Muscle layer of duodenum (tissue), 2 donors: ENCODE results near the gene PPP3CA.

Source experiments
- H3K27ac ChIP-seq: one replicate; pipeline ENCODE4 v1.7.0; 2013; ENCODE audit warnings: mild to moderate bottlenecking, low read length
- H3K27me3 ChIP-seq: one replicate; pipeline ENCODE4 v1.7.0; 2013; ENCODE audit warnings: low read depth, mild to moderate bottlenecking, control low read depth, low read length
- H3K36me3 ChIP-seq, 2 donors: one replicate each; pipeline ENCODE4 v1.7.0; 2013; ENCODE audit warnings: low read length in 2 of 2, control low read depth in 1 of 2, mild to moderate bottlenecking in 1 of 2; ENCODE audit not compliant: insufficient read depth in 2 of 2, control insufficient read depth in 1 of 2
- H3K4me1 ChIP-seq, 2 donors: one replicate each; pipeline ENCODE4 v1.7.0; 2013; ENCODE audit warnings: low read length in 2 of 2, mild to moderate bottlenecking in 2 of 2, control low read depth in 1 of 2, moderate library complexity in 1 of 2; ENCODE audit not compliant: insufficient read depth in 2 of 2, control insufficient read depth in 1 of 2
- H3K4me3 ChIP-seq, 2 donors: one replicate each; pipeline ENCODE4 v1.7.0; 2013; ENCODE audit warnings: low read length in 2 of 2, low read depth in 1 of 2, mild to moderate bottlenecking in 1 of 2
- H3K9me3 ChIP-seq, 2 donors: one replicate each; pipeline ENCODE4 v1.7.0; 2013; ENCODE audit warnings: low read length in 2 of 2, control low read depth in 1 of 2, mild to moderate bottlenecking in 1 of 2; ENCODE audit not compliant: control insufficient read depth in 1 of 2
- donor health status: healthy.

PPP3CA gene

DNA sequence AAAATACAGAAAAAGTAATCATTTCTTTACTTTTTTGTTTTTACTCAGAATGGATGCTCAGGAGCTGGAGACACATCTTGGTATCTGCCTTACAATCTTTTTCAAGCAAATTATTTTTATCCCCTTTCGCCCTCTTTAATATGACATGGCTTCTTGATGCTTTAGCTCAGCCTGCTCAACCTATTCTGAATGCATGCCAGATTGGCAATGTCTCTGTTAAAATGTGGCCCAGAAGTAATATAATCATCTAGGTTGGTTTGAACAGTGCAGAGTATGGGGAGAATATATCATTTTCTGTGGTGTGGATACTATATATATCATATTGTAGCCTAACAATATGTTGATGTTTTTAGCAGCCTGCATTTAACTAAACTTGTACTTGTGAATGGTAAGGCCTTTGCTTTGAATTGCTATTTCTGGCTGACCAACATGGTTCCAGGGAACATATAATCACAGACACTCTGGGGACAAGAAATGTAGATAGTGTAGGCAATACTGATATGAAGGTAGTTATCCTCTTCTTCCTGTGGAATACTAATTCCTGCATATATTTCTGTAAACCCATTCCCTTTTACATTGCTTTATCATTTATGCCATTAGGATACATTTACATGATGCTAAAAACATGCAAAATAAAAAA lies 282.7 kb downstream of the PPP3CA start:
- Histone ChIP-seq H3K27me3 (no peaks in the 10 kb centered on the region), H3K9me3 (no peaks in the 10 kb centered on the region), H3K27ac (no peak overlapping the region)

DNA sequence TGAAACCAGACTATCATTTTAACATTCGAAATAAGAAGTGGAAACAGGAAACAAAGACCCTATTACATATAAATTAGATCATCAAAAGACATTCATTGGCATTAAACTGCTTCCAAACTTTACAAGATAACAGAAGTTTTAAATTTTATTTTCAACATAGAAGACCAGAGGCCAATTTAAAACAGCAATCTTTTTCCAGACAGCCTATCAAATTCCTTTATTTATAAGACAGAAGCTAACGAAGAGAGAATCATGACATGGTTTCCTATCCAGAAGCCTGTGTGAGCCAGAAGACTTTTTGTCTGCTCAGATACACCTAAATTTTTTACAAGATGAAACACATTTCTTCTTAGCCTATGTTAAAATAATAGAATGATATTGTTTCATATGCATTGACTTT lies 291.9 kb downstream of the PPP3CA start:
- no peaks in the 10 kb centered on the region for H3K4me1 ChIP-seq
- no peak overlapping the region for H3K27ac ChIP-seq
- no peaks in the 10 kb centered on the region for H3K36me3 ChIP-seq
- no peaks in the 10 kb centered on the region for H3K27me3 ChIP-seq
- H3K4me3 ChIP-seq: no peak overlapping the region
- no peaks in the 10 kb centered on the region for H3K9me3 ChIP-seq

More for the DNA sequence above, 282.7 kb downstream of the PPP3CA start:
- no peaks in the 10 kb centered on the region for H3K4me1 ChIP-seq
- H3K4me3 ChIP-seq: no peak overlapping the region
- no peaks in the 10 kb centered on the region for H3K36me3 ChIP-seq

DNA sequence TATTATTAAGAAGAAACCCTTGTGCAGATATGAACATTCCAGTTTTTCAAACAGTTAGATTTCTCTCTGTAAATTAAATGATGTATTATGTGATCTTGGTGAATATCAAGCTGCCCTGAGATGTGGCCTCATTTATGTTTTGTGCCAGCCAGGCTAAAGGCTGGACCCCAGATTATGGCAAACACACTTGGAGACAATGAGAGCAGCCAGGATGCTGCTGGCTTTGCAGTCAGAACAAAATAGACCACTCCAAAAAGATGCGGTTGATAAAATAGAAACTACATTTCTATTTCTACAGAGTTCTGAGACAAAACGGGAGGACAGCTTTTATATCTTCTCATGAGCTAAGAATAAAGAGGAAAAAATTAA lies 296.5 kb downstream of the PPP3CA start:
- H3K36me3 ChIP-seq: no peaks in the 10 kb centered on the region
- no peaks in the 10 kb centered on the region for H3K27me3 ChIP-seq
- H3K9me3 ChIP-seq: no peaks in the 10 kb centered on the region
- H3K4me1 ChIP-seq: no peaks in the 10 kb centered on the region
- H3K4me3 ChIP-seq: no peak overlapping the region
- no peak overlapping the region for H3K27ac ChIP-seq

DNA sequence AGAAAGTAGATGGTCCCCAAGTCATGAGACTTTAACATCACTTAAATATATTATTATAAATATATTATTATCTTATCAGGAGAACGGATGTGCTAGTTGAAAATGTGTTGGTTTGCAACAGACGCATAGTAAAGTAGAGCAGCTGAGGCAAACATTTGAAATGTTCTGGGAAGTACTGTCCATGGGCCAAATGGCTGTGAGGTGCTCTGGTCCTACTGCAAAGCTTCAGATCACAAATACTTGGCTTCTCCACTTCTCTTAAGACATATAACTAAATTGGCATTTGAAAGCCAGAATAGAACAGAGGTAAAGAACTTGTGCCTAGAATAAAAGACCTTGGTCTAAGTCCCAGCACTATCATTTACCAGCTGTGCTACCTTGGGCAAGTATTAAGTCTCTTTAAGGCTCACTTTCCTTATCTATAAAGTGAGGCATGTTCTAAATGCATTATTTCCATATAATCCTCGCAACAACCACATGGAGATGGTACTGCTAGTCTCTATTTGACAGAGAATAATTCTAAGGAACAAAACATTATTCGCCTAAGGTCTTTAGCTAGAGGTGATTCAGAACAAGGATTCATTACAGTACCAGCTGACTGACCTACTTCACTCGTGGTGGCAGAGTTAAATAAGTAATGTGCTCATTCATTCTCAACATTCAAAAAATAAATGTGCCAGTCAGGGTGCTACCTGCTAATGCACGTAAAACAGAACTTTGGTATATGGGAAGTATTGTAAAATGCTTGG lies 297.1 kb downstream of the PPP3CA start:
- Histone ChIP-seq H3K9me3 (no peaks in the 10 kb centered on the region), H3K27me3 (no peaks in the 10 kb centered on the region), H3K36me3 (no peaks in the 10 kb centered on the region), H3K4me1 (no peaks in the 10 kb centered on the region), H3K4me3 (no peak overlapping the region), H3K27ac (no peak overlapping the region)

GRCh38 chr4:101049549-101050001 lies 297.8 kb downstream of the PPP3CA start:
- H3K27ac ChIP-seq: no peak overlapping the region
- H3K27me3 ChIP-seq: no peaks in the 10 kb centered on the region
- no peaks in the 10 kb centered on the region for H3K9me3 ChIP-seq
- H3K36me3 ChIP-seq: peaks cover 0 to 3% of the 10 kb centered on the region in 2 donors
- H3K4me1 ChIP-seq: no peaks in the 10 kb centered on the region
- no peak overlapping the region for H3K4me3 ChIP-seq

GRCh38 chr4:101044766-101045165 lies 302.6 kb downstream of the PPP3CA start:
- no peaks in the 10 kb centered on the region for H3K9me3 ChIP-seq
- peaks cover 0 to 3% of the 10 kb centered on the region in 2 donors for H3K36me3 ChIP-seq
- H3K4me1 ChIP-seq: peaks cover 0 to 5% of the 10 kb centered on the region in 2 donors
- no peak overlapping the region for H3K27ac ChIP-seq
- no peaks in the 10 kb centered on the region for H3K27me3 ChIP-seq
- no peak overlapping the region for H3K4me3 ChIP-seq

GRCh38 chr4:101042847-101043246 lies 304.5 kb downstream of the PPP3CA start:
- H3K27me3 ChIP-seq: no peaks in the 10 kb centered on the region
- no peak overlapping the region for H3K4me3 ChIP-seq
- H3K9me3 ChIP-seq: no peaks in the 10 kb centered on the region
- H3K27ac ChIP-seq: no peak overlapping the region
- H3K4me1 ChIP-seq: peaks cover 0 to 5% of the 10 kb centered on the region in 2 donors
- peaks cover 3 to 6% of the 10 kb centered on the region in 2 donors for H3K36me3 ChIP-seq

DNA sequence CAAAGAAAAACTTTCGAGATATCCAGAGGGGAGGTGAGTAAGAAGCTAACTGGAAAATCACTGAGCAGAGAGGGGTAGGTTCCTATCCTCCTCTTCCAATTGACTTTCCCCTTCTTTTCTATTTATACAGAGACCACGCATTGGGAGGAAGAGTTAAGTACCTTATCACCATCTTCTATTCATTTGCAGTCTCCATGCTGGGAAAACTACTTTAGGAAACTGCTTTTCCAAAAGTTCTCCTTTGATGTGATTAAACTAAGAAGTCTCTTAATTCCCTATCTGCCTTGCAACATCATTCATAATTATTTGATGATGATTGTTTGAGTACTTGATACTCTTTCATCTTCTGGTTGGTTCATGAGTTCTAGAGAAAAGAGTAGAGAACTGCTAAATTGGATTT lies 306.6 kb downstream of the PPP3CA start:
- Histone ChIP-seq H3K4me1 (peaks cover 0 to 5% of the 10 kb centered on the region in 2 donors), H3K27ac (no peak overlapping the region), H3K36me3 (peaks cover 3 to 6% of the 10 kb centered on the region in 2 donors), H3K4me3 (no peak overlapping the region), H3K27me3 (no peaks in the 10 kb centered on the region), H3K9me3 (no peaks in the 10 kb centered on the region)

GRCh38 chr4:101039367-101039766 lies 308.0 kb downstream of the PPP3CA start:
- Histone ChIP-seq H3K9me3 (no peaks in the 10 kb centered on the region), H3K4me1 (peaks cover 0 to 5% of the 10 kb centered on the region in 2 donors), H3K27me3 (no peaks in the 10 kb centered on the region), H3K4me3 (no peak overlapping the region), H3K36me3 (peaks cover 0 to 6% of the 10 kb centered on the region in 2 donors), H3K27ac (no peak overlapping the region)

DNA sequence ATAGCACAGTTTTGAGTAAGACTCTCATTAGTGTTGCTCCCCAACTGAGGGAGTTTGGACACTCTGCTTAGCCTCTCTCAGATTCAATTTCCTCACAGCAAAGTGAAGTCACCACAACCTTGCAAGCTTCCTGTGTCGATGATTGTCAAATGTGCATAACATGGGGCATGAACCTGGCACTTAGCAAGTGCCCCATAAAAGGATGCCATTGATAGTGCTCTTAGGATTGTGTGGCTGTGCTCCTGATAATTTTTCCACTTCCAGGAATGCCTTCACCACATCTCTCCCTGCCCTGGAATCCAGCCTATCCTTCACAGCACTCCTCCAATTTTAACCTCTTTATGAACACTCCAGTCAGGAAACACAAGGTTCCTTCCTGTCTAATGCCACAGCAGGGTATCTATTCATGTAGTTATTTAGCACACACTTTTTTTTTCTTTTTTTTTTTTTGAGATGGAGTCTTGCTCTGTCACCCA lies 309.4 kb downstream of the PPP3CA start:
- H3K27me3 ChIP-seq: no peaks in the 10 kb centered on the region
- H3K36me3 ChIP-seq: peaks cover 0 to 6% of the 10 kb centered on the region in 2 donors
- peaks cover 0 to 2% of the 10 kb centered on the region in 2 donors for H3K4me1 ChIP-seq
- H3K9me3 ChIP-seq: no peaks in the 10 kb centered on the region
- H3K4me3 ChIP-seq: no peak overlapping the region
- no peak overlapping the region for H3K27ac ChIP-seq

DNA sequence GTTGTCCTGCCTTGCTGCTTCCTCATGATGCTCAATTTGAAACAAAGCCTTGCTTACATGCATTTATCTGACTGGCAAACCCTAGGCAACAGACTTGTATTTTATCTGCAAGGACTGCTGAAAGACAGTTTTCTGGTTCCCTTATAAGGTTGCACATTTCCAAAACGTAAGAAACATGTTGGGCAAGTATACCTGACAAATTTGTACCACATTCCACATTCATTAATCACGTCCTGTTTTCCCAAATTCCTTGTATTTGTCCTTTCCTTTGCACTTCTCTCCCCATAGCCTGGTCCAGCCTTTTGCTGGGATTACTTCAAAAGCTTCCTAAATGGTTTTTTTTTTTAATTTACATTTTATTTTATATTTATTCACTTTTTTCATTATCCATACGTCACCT lies 310.1 kb downstream of the PPP3CA start:
- Histone ChIP-seq H3K4me1 (no peaks in the 10 kb centered on the region), H3K27ac (no peak overlapping the region), H3K9me3 (no peaks in the 10 kb centered on the region), H3K27me3 (no peaks in the 10 kb centered on the region), H3K36me3 (peaks cover 0 to 6% of the 10 kb centered on the region in 2 donors), H3K4me3 (no peak overlapping the region)
